Subcutaneous abdominal adipose tissue (tissue), 5 donors: ENCODE results near the gene CD74.

Source experiments
- H3K27ac ChIP-seq: one replicate; pipeline ENCODE4 v1.7.0; 2013; ENCODE audit warnings: low read depth, mild to moderate bottlenecking, inconsistent platforms, low read length, moderate library complexity
- H3K27me3 ChIP-seq, 5 donors: one replicate each; pipeline ENCODE4 v1.7.0; 2013; ENCODE audit warnings: low read length in 5 of 5, inconsistent platforms in 1 of 5; ENCODE audit not compliant: control insufficient read depth in 5 of 5, insufficient read depth in 4 of 5
- H3K36me3 ChIP-seq, 5 donors: one replicate each; pipeline ENCODE4 v1.7.0; 2013; ENCODE audit warnings: low read length in 5 of 5; ENCODE audit not compliant: control insufficient read depth in 5 of 5, insufficient read depth in 5 of 5
- H3K4me1 ChIP-seq, 5 donors: one replicate each; pipeline ENCODE4 v1.7.0; 2013; ENCODE audit warnings: low read length in 5 of 5, mild to moderate bottlenecking in 3 of 5, moderate library complexity in 1 of 5; ENCODE audit not compliant: control insufficient read depth in 5 of 5, insufficient read depth in 5 of 5
- H3K4me3 ChIP-seq, 5 donors: one replicate each; pipeline ENCODE4 v1.7.0; 2013; ENCODE audit warnings: low read length in 5 of 5, low read depth in 1 of 5
- H3K9ac ChIP-seq, 5 donors: one replicate each; pipeline ENCODE4 v1.7.0; 2013; ENCODE audit warnings: low read length in 5 of 5, mild to moderate bottlenecking in 4 of 5, moderate library complexity in 3 of 5
- H3K9me3 ChIP-seq, 5 donors: one replicate each; pipeline ENCODE4 v1.7.0; 2013; ENCODE audit warnings: low read length in 5 of 5; ENCODE audit not compliant: control insufficient read depth in 5 of 5
- donor health status: healthy.
- donor health status: healthy.
- donor health status: healthy.
- donor health status: healthy.
- donor health status: healthy.

Gene CD74

DNA sequence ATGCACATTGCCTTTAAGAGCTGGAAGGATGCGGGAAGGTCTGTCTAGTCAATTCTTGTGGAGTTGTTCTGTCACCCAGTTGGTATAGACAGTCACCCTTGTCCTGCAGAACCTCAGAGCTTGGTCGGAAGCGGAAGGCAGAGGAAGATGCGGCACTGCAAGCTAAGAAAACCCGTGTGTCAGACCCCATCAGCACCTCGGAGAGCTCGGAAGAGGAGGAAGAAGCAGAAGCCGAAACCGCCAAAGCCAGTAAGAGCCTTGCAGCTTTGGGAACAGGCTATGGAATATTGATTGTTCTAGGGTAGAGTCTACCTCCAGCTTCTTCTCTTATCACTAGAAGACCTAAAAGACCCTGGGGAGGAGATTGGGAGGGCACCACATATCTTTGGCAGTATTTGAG, 48.7 kb downstream of the CD74 start:
- Histone ChIP-seq H3K4me1 (no peaks in the 10 kb centered on the region), H3K36me3 (peaks cover 22 to 84% (median 66%) of the 10 kb centered on the region in 5 donors), H3K4me3 (no peak overlapping the region), H3K27me3 (no peaks in the 10 kb centered on the region), H3K27ac (no peak overlapping the region), H3K9me3 (no peaks in the 10 kb centered on the region), H3K9ac (no peak overlapping the region)

DNA sequence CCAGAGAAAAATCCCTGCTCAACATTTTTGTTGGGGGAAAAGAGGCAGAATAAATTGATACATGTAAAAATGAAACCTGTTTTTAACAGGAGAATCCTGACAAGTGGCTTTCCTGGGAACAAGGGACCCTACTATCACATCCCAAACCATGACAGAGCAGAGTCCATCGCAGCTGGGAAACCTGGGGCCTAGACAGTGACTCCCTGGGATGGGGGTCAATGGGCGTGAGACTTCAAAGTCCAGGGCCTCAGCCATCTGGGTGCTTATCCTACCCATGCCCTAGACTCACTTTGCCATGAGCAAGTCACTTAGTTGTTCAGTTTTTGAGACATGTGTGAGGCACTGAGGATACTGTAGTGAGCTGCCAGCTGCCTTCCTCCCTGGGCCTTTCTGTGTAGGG, 49.5 kb downstream of the CD74 start:
- Histone ChIP-seq H3K4me3 (no peak overlapping the region), H3K4me1 (peaks cover 0 to 8% (median 6%) of the 10 kb centered on the region in 5 donors), H3K9me3 (no peaks in the 10 kb centered on the region), H3K27me3 (no peaks in the 10 kb centered on the region), H3K27ac (no peak overlapping the region), H3K9ac (no peak overlapping the region), H3K36me3 (peaks cover 19 to 75% (median 58%) of the 10 kb centered on the region in 5 donors)

DNA sequence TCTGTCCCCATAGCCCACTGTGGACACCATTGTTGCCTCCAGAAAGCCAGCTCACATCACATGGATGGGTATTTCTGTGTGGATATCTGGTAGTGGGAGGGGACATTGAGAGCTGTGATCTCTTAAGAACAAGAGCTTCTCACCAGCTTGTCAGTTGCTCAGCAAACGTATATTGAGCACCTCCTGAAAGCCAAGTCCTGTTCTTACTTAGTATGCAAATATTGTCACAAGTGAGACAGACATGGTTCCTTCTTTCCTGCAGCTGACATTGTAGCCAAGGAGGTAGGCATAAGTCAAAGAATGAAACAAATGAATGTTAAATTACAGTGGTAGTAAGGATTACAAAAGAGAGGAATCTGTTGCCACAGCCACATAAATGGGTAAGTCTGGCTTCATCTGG, 51.4 kb downstream of the CD74 start:
- no peaks in the 10 kb centered on the region for H3K27me3 ChIP-seq
- peaks cover 0 to 18% (median 17%) of the 10 kb centered on the region in 5 donors for H3K4me1 ChIP-seq
- H3K9me3 ChIP-seq = no peaks in the 10 kb centered on the region
- H3K36me3 ChIP-seq = peaks cover 16 to 59% (median 45%) of the 10 kb centered on the region in 5 donors
- no peak overlapping the region for H3K9ac ChIP-seq
- no peak overlapping the region for H3K4me3 ChIP-seq
- H3K27ac ChIP-seq = no peak overlapping the region

- Histone ChIP-seq H3K36me3 (peaks cover 8 to 34% (median 24%) of the 10 kb centered on the region in 5 donors), H3K4me3 (peak overlapping the region; percentile 69 to 85 (median 78)), H3K4me1 (peaks cover 0 to 18% (median 17%) of the 10 kb centered on the region in 5 donors), H3K27ac (peak overlapping the region; percentile 30), H3K9ac (peak overlapping the region; percentile 56 to 87 (median 73)), H3K9me3 (no peaks in the 10 kb centered on the region), H3K27me3 (no peaks in the 10 kb centered on the region)
These were observed 54.2 kb downstream of the CD74 start for GRCh38 chr5:150358261-150359095.

GRCh38 chr5:150357326-150358260, 55.1 kb downstream of the CD74 start, which contains the start of gene TCOF1:
TCOF1 (plus strand) TSS chr5:150357697; CDS start chr5:150357747, 50 bp downstream.
- H3K4me1 ChIP-seq = peaks cover 0 to 22% (median 17%) of the 10 kb centered on the region in 5 donors
- peak within 1 kb of the TSS; percentile 56 to 87 (median 73) for H3K9ac ChIP-seq
- peak within 1 kb of the TSS; percentile 69 to 85 (median 78) for H3K4me3 ChIP-seq
- peak within 1 kb of the TSS; percentile 50 for H3K27ac ChIP-seq
- peaks cover 8 to 25% (median 17%) of the 10 kb centered on the region in 5 donors for H3K36me3 ChIP-seq
- H3K27me3 ChIP-seq = no peaks in the 10 kb centered on the region
- H3K9me3 ChIP-seq = no peaks in the 10 kb centered on the region

DNA sequence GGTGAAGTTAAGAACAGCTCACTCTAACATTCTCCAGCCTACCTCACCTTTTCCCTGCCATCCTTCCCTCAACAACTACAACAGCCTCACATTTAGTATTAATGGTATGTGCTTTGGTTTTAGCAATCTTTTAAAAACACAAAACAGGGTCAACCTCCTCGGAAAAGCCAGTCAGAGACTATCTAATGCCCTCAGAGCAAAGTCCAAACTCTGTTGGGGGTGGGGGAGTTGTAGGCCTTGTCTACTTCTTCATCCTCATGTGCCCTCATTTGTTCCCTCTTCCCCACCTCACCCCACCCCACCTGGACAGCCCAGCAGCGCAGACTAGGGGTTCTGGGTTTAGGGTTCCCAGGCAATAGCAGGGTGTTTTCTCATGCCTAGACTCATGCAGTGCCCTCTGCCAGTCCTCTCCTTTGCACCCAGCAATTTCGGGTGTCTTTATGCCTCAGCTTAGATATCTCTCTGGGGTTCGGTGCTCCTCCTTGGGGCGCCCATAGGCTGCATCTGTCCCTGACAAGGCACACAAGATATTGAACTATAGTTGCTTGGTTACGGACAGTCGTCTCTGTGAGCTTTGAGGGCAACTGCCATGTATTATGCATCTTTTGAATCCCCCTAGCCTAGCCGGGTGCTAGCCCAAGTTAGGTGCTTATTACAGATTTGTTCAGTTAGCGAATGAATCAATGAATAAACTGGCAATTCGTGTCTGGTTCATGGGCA, 56.0 kb downstream of the CD74 start:
- H3K9ac ChIP-seq = peak overlapping the region in 2 of 5 donors; percentile 48 to 53
- H3K4me3 ChIP-seq = peak overlapping the region; percentile 39 to 85 (median 73)
- peaks cover 4 to 16% (median 8%) of the 10 kb centered on the region in 5 donors for H3K36me3 ChIP-seq
- H3K9me3 ChIP-seq = no peaks in the 10 kb centered on the region
- H3K4me1 ChIP-seq = peaks cover 0 to 24% (median 17%) of the 10 kb centered on the region in 5 donors
- no peaks in the 10 kb centered on the region for H3K27me3 ChIP-seq
- H3K27ac ChIP-seq = peak overlapping the region; percentile 50

- Histone ChIP-seq H3K4me1 (peaks cover 0 to 24% (median 17%) of the 10 kb centered on the region in 5 donors), H3K9me3 (no peaks in the 10 kb centered on the region), H3K4me3 (no peak overlapping the region), H3K9ac (no peak overlapping the region), H3K27ac (no peak overlapping the region), H3K27me3 (no peaks in the 10 kb centered on the region), H3K36me3 (peaks cover 0 to 7% (median 0%) of the 10 kb centered on the region in 5 donors)
These were observed 56.9 kb downstream of the CD74 start for GRCh38 chr5:150355791-150356190.

DNA sequence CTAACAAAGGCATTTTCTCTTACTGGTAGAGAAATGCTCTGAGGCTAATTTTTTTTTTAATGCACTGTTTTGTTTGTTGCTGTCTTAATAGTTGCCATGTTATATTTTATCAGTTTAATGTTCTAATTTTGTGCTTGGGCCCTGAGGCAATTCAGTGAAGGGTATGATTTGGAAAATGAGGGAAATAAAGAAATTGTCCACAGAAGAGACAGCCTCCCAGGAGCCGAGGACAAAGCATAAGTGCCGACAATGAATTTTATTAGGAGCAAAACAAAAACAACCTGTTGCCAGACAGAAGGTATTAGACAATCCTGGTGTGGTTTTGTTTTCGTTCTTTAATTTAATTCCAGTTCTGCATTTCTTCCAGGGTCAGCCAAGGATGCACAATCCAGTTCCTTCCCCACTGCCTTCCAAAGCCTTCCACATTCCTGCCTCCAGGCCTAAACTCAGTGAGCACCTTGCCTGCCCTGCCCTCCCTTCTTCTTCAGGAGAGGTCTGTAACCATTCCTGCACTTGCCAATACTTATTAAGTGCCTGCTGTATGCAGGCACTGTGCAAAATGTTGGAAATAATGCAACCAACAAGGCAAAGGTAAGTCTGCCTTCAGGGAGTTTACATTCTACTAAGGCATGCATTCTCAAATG, 59.6 kb downstream of the CD74 start:
- Histone ChIP-seq H3K27ac (no peak overlapping the region), H3K9me3 (no peaks in the 10 kb centered on the region), H3K4me1 (peaks cover 0 to 18% (median 11%) of the 10 kb centered on the region in 5 donors), H3K36me3 (no peaks in the 10 kb centered on the region), H3K9ac (no peak overlapping the region), H3K27me3 (no peaks in the 10 kb centered on the region), H3K4me3 (no peak overlapping the region)
